Lower leg skin (tissue), 3 donors: ENCODE measurements around the gene MC3R.

ENCODE experiments used
- CTCF ChIP-seq, 3 donors: fragments of 450-650 bp; IDR thresholded peaks; one replicate each; pipeline ENCODE4 v1.5.1; 2016; ENCODE audit warnings: antibody characterized with exemption in 3 of 3, mild to moderate bottlenecking in 3 of 3, moderate library complexity in 2 of 3
- POLR2A ChIP-seq, 2 donors: fragments of 450-650 bp; IDR thresholded peaks; one replicate each; pipeline ENCODE4 v1.6.1; 2016 to 2017; ENCODE audit warnings: antibody characterized with exemption in 2 of 2, mild to moderate bottlenecking in 1 of 2, moderate library complexity in 1 of 2

- TF ChIP-seq POLR2A (IDR thresholded peaks at IDR 0.05) (no peak), CTCF (IDR thresholded peaks at IDR 0.05) (no peak)
Measured at GRCh38 chr20:56223352-56223751, 25.2 kb upstream of the MC3R start.
